GM19193 (cell line): ENCODE data around the gene XRN2.

Experiments used
- POLR2A ChIP-seq: IDR thresholded peaks from 4 replicates; pipeline ENCODE4 v1.6.1; 2011; ENCODE audit not compliant: insufficient read depth, insufficient read length; ENCODE audit errors: extremely low read depth

The XRN2 gene

DNA sequence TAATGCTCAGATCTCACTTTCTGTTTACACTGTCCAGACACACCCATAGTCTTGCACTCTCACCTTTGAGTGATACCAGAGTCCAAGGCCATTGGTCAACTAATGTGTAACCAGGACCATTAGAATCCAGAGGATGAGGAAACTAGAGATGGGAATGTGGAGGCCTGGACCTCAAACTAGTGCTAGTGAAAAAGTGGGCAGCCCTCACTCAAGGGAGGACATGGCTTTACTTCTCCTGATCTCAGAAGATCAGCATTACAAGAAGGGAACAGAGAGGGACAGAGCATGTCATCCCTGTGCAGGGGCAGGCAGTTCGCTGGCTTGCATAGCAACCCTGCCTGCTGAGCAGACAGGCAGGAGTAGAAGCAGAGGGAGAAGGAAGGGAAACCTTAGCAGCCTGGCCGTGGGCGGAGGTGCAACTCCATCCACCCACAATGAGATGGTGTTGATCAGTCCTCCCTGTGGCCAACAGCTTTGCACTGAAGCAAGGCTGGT is 22.6 kb upstream of the XRN2 start:
- TF ChIP-seq POLR2A, result no peak

DNA sequence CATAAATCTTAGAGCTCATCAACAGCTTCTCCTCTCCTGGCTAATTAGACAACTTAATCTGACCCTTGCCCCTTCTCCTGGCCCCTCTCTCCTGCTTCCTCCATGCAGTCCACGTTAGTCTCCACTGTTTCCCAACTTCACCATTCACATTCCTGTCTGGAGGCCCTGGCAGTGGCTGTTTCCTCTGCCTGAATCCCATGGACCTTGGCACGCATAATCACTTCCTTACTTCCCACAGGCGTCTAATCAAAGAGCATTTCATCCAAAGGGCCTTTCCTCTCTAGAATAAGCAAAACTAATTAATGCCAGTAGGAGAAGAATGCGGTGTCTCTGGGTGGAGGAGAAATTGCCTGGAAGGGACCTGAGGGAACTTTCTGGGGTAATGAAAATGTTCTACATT is 16.4 kb upstream of the XRN2 start:
- TF ChIP-seq POLR2A, result no peak

GRCh38 chr20:21288587-21289370 is 14.4 kb upstream of the XRN2 start:
- no peak for TF ChIP-seq POLR2A

- TF ChIP-seq POLR2A, result no peak
Observed at GRCh38 chr20:21289651-21290050, 13.5 kb upstream of the XRN2 start.

GRCh38 chr20:21291026-21291425 is 12.1 kb upstream of the XRN2 start:
- TF ChIP-seq POLR2A, result no peak

DNA sequence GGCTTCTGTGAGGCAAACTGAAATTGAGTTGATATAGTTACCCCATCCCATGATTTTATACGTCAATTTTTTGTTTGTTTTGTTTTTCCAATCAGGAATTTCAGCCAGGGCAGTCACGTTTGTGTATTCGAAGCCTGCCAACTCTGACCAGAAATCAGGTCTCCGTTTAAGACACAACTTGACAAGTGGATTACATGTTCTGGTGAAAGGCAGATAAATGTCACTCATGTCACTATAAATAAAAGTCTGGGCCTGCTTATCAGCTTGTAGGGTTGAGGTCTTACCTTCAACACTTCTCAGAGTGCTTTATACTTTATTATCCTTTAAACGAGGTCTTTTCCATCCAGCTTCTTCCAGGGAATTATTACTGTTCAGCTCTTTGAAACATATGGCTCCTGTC is 8.4 kb upstream of the XRN2 start:
- TF ChIP-seq POLR2A, result no peak

DNA sequence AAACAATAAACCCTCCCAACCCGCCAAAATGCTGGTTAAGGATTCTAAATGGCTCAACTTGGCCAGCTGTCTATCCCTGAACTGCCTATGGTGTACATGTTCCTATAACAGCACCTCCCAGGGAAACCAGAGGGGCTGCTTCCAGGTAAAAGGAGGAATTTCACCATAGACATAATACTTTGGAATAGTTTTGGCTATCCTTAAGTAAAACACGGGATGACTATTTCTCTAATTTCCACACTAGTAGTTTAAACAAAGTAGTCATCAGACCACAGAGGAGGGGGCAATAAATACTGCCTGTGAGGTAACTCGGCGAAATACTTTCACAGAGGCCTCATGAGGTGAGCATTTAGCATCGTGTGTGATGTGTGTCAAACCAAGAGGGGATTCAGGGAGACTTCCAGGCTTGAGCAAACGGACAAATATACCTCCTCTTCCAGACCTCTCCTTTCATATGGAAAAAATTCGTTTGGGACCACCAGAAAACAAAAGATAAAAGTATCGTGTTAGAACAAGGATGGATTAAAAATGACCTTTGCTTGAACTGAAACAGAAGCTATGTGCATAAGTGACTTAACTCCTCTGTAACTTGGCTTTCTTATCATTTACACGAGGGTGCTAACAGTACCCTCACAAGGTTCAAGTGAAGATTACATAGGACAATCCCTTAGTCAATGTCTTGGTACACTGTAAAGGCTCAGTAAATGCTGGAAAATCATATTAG is 1.0 kb upstream of the XRN2 start:
- no peak for TF ChIP-seq POLR2A

DNA sequence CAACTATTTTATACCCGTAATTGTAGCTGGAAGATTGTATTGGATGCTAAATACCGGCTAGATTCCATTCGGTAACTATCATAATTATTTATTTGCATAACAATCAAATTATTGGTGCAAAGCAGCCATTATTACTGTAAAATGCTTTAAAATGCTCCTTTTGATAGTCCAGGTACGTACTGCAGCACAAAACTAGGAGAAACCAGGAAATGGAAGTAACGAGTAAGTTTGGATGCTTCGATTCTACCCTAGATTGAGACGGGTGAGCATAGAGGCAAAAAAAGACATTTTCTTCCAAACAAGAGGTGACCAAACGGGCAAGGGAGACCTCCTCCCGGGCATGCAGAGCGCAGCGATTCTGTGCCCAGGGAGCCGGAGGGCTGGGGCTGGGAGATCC is 469 bp upstream of the XRN2 start:
- no peak for TF ChIP-seq POLR2A

- TF ChIP-seq POLR2A, result no peak
Observed at GRCh38 chr20:21303872-21304586, 898 bp downstream of the XRN2 start.

DNA sequence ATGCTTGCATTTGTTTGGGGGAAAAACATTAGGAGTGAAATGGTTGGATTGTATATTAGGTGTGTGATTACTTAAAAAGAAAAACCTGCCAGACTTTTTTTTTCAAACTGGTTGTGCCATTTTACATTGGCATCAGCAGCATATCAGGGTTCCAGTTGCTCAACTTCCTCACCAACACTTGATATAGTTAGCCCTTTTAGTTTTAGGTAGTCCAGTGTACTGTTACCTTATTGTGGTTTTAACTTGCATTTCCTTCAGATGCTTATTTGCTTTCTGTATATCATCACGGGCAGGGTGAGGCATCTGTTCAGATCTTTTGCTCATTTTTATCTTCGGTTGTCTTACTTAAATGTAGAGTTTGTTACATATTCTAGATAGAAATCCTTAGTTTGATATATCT is 5.2 kb downstream of the XRN2 start:
- no peak for TF ChIP-seq POLR2A

- TF ChIP-seq POLR2A, result no peak
Observed at GRCh38 chr20:21309678-21310467, 6.7 kb downstream of the XRN2 start.

GRCh38 chr20:21312813-21313474 is 9.8 kb downstream of the XRN2 start:
- TF ChIP-seq POLR2A, result no peak

DNA sequence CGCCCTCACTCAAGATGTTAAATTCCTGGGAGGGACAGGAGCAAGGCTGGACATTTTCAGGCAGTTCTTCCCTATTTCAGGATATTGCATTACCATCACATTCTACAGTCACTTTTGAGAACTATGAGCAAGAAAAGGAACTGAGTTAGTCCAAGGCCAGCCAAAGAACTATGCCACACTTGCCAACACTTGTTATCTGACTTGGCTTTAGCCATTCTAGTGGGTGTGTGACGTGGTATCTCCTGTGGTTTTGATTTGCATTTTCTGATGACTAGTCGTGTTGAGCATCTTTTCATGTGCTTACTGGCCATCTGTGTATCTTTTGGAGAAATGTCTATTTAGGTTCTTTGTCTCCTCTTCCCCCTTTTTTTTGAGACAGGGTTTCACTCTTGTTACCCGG is 12.0 kb downstream of the XRN2 start:
- TF ChIP-seq POLR2A, result no peak

DNA sequence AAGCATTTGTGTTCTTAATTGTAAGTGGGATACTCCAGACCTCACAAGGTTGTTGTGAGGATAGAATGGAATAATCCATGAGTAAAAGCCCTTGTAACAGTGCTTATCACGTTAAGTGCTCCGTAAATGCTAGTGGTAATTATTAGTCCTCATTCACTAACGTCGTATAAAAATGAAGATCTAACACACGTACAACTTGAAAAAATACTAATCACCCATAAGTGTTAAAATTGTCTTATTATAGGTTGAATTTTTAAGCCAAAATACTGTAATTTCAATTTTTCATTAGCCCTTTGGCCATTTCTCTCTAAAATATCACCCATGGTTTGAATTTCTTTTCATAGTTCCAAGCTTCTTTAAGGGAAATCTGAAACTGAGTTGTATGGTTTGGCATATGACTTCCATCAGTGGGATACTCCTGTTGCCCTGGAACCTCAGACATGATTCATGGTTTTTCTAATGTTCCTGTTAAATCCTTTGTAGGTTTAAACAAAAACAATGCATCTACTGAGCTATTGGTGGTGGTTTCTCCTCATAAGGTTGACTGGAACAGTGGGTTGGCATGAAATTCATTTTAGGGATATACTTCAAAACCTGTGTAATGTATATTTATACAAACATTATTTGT is 19.1 kb downstream of the XRN2 start:
- TF ChIP-seq POLR2A, result no peak

DNA sequence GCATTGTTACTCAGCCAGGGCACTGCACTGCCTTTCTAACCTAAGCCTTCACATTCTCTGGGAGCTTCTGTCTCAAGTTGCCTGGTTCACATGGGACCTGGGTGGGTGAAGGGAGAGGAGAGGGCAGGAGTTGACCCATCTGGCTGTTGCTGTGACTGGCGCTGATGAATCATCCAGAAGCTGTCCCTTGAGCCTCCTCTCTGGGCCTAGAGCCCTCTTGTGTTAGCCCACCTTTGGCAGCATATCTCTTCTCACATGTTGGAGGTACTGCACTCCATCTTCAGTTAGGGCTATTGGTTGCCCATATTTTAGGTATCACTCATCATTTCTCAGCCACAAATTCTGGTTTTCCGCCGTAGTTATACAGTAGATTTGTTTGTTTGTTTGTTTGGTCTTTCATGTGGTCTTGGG is 19.8 kb downstream of the XRN2 start:
- TF ChIP-seq POLR2A, result no peak

DNA sequence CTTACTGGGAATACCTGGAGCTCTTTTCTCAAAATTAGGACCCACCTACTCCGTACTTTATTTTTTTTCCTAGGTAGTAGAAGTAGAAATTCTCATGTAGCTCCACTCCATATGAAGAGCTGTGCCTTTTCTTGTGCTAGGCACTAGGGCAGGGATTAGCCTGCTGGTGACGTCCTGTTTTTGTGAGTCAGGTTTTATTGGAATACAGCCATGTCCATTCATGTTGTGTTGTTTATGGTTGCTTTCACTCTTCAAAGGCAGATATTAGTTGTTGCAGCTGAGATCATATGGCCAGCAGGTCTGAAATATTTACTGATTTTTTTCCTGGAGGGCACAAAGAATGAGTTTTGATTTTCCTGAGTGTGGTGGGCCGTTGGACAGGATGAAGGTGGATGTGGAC is 20.5 kb downstream of the XRN2 start:
- no peak for TF ChIP-seq POLR2A
